Heart left ventricle (tissue), 13 donors: ENCODE data around the gene DSTN.

Source experiments
- POLR2A ChIP-seq, 2 donors: fragments of 450-650 bp; IDR thresholded peaks; one replicate each; pipeline ENCODE4 v1.6.1; 2017; ENCODE audit warnings: antibody characterized with exemption in 2 of 2, mild to moderate bottlenecking in 2 of 2, moderate library complexity in 2 of 2
- TF ChIP-seq, protein P1 (sequence below), 12 donors: fragments of 200-600 bp; sonication (generic) in 4 of 12; IDR thresholded peaks; one replicate each; pipeline versions ENCODE4 v1.5.0 to v1.8.0; 2018 to 2022; ENCODE audit warnings: antibody characterized with exemption in 12 of 12, mild to moderate bottlenecking in 5 of 12
- donor health status: ischemic (EF 13 %, LVEDD 7.1; RV severe dilation, severe dysfunction).
- donor health status: DM: no; HTN: yes; CAD: no.
- donor health status: DM: no; HTN: no; CAD: no.
- donor health status: ischemic (EF 25% LVEDD 6.9; RV normal size, moderate dysfunction).
- donor health status: ischemic (EF 25% LVEDD 5.7; RV mildly dilated, moderate dysfunction).
- donor health status: ischemic (EF 35%, LVEDD 5.7; RV mildly dilated, moderate dysfunction).
- donor health status: nonischemic (EF 11% LVEDD 7.7; RV severe dilation, severe dysfunction).
- donor health status: DM: yes; HTN: yes; CAD: no.
- donor health status: PGD.
- donor health status: ischemic (EF 29% LVEDD 5.4; RV normal size, mild dysfunction).
- donor health status: nonischemic (EF 23%, LVEDD 6.1; RV moderate dilation, normal function).

DNA sequence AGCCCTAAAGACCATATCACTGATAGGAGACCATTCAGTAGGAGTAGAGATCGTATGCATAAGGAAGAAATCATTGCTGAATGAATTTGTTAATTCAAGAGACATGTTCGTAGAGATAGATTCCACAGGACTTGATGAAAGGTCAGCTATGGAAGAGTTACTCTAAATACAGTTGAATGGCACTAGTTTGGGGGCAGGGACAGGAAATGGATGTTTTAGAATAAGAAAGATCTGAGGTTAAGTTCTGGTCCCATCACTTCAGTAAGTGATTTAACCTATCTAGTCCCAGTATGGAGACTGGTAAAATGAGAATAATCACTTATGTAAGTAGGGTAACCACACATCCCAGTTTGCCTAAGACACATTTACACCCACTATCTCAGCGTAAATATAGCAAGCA lies 35.8 kb upstream of the DSTN start:
- TF ChIP-seq, protein P1, sequence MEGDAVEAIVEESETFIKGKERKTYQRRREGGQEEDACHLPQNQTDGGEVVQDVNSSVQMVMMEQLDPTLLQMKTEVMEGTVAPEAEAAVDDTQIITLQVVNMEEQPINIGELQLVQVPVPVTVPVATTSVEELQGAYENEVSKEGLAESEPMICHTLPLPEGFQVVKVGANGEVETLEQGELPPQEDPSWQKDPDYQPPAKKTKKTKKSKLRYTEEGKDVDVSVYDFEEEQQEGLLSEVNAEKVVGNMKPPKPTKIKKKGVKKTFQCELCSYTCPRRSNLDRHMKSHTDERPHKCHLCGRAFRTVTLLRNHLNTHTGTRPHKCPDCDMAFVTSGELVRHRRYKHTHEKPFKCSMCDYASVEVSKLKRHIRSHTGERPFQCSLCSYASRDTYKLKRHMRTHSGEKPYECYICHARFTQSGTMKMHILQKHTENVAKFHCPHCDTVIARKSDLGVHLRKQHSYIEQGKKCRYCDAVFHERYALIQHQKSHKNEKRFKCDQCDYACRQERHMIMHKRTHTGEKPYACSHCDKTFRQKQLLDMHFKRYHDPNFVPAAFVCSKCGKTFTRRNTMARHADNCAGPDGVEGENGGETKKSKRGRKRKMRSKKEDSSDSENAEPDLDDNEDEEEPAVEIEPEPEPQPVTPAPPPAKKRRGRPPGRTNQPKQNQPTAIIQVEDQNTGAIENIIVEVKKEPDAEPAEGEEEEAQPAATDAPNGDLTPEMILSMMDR (IDR thresholded peaks at IDR 0.05), result no peak
- no peak for TF ChIP-seq POLR2A (IDR thresholded peaks at IDR 0.05)
